Measurements from ENCODE around the gene AHCYL2. TPM values are rescaled to one million over a fixed set of nuclear protein-coding genes. Genes with fewer than 3 reads are reported as not detected.

AHCYL2 gene
- polyA plus RNA-seq, 1 donor from 2014 or later = 39.9 TPM

- no peaks in the 10 kb centered on the region for H3K9me3 ChIP-seq (ENCODE audit: low read length)
- H3F3A ChIP-seq (ENCODE audit: insufficient read depth, low read length, poor library complexity, severe bottlenecking) = no peaks in the 10 kb centered on the region
- H3K79me2 ChIP-seq (replicated peaks; ENCODE audit: insufficient read depth, low read length) = no peaks in the 10 kb centered on the region
- peaks cover 7% of the 10 kb centered on the region for H3K36me3 ChIP-seq (ENCODE audit: insufficient read depth, low read length)
- H3K27me3 ChIP-seq (ENCODE audit: insufficient read depth, low read depth, low read length) = no peaks in the 10 kb centered on the region
- H3K4me2 ChIP-seq (ENCODE audit: low read length) = no peak overlapping the region
- H3K9ac ChIP-seq (ENCODE audit: low read length) = no peak overlapping the region
- no peak overlapping the region for H2AFZ ChIP-seq (ENCODE audit: low read depth, low read length)
- TF ChIP-seq REST (IDR thresholded peaks at IDR 0.05; ENCODE audit: borderline replicate concordance) = no peak
- no peak for TF ChIP-seq TAF1 (IDR thresholded peaks at IDR 0.05; ENCODE audit: low read depth)
- no peak for TF ChIP-seq SMC3 (conservative IDR thresholded peaks at IDR 0.05; ENCODE audit: poor library complexity)
- no peak for TF ChIP-seq CTCF (IDR thresholded peaks at IDR 0.05; ENCODE audit: poor library complexity, severe bottlenecking)
- no peak for TF ChIP-seq MXI1 (conservative IDR thresholded peaks at IDR 0.05; ENCODE audit: poor library complexity, severe bottlenecking)
- no peak for TF ChIP-seq EP300 (conservative IDR thresholded peaks at IDR 0.05; ENCODE audit: poor library complexity, severe bottlenecking)
- no peak overlapping the region for H3K4me3 ChIP-seq (ENCODE audit: low read length)
- no peaks in the 10 kb centered on the region for H3K9me2 ChIP-seq (ENCODE audit: insufficient read depth, low read length)
- no peaks in the 10 kb centered on the region for H4K20me1 ChIP-seq (ENCODE audit: insufficient read depth)
- H3K27ac ChIP-seq (ENCODE audit: low read length) = no peak overlapping the region
Observed at GRCh38 chr7:129412501-129412900, 187.7 kb downstream of the AHCYL2 start.

GRCh38 chr7:129417073-129417472, 192.2 kb downstream of the AHCYL2 start:
- no peak overlapping the region for H3K27ac ChIP-seq (ENCODE audit: low read length)
- no peak overlapping the region for H2AFZ ChIP-seq (ENCODE audit: low read depth, low read length)
- no peak overlapping the region for H3K4me3 ChIP-seq (ENCODE audit: low read length)
- H3K79me2 ChIP-seq (replicated peaks; ENCODE audit: insufficient read depth, low read length) = no peaks in the 10 kb centered on the region
- H4K20me1 ChIP-seq (ENCODE audit: insufficient read depth) = no peaks in the 10 kb centered on the region
- H3K9me2 ChIP-seq (ENCODE audit: insufficient read depth, low read length) = no peaks in the 10 kb centered on the region
- TF ChIP-seq EP300 (conservative IDR thresholded peaks at IDR 0.05; ENCODE audit: poor library complexity, severe bottlenecking) (no peak), EZH2 (IDR thresholded peaks at IDR 0.05; ENCODE audit: borderline replicate concordance, insufficient read depth, low read length, poor library complexity, severe bottlenecking) (no peak), SMC3 (conservative IDR thresholded peaks at IDR 0.05; ENCODE audit: poor library complexity) (no peak), CTCF (IDR thresholded peaks at IDR 0.05; ENCODE audit: poor library complexity, severe bottlenecking) (no peak), RAD21 (conservative IDR thresholded peaks at IDR 0.05) (no peak)
- H3F3A ChIP-seq (ENCODE audit: insufficient read depth, low read length, poor library complexity, severe bottlenecking) = no peaks in the 10 kb centered on the region
- H3K36me3 ChIP-seq (ENCODE audit: insufficient read depth, low read length) = peaks cover 7% of the 10 kb centered on the region
- no peak overlapping the region for H3K4me2 ChIP-seq (ENCODE audit: low read length)
- H3K9me3 ChIP-seq (ENCODE audit: low read length) = no peaks in the 10 kb centered on the region
- H3K9ac ChIP-seq (ENCODE audit: low read length) = no peak overlapping the region
- H3K27me3 ChIP-seq (ENCODE audit: insufficient read depth, low read depth, low read length) = no peaks in the 10 kb centered on the region

Data from neural cell (in vitro differentiated cells).